Dedifferentiated amniotic fluid mesenchymal stem cell (primary cell): ENCODE measurements around the gene TYMP.
A peak's percentile ranks its signal among the peaks of the same experiment; 100 is the strongest.
"Not testable (repeated sequence)": the region's sequence is repeated elsewhere in the genome, so short reads cannot be mapped to it uniquely, and the experiment has no call there.

ENCODE experiments used
- DNase-seq: peaks from one replicate; pipeline ENCODE4 v3.0.0-alpha.2; 2016; ENCODE audit errors: extremely low spot score

Gene TYMP

GRCh38 chr22:50540381-50540780 is 10.6 kb upstream of the TYMP start:
- no peak for DNase-seq

- DNase-seq: no peak
These were observed 8.0 kb upstream of the TYMP start for GRCh38 chr22:50537765-50538164.

- no peak for DNase-seq
These were observed 6.4 kb upstream of the TYMP start for GRCh38 chr22:50536226-50536625.

GRCh38 chr22:50535113-50535512 is 5.3 kb upstream of the TYMP start:
- no peak for DNase-seq

DNA sequence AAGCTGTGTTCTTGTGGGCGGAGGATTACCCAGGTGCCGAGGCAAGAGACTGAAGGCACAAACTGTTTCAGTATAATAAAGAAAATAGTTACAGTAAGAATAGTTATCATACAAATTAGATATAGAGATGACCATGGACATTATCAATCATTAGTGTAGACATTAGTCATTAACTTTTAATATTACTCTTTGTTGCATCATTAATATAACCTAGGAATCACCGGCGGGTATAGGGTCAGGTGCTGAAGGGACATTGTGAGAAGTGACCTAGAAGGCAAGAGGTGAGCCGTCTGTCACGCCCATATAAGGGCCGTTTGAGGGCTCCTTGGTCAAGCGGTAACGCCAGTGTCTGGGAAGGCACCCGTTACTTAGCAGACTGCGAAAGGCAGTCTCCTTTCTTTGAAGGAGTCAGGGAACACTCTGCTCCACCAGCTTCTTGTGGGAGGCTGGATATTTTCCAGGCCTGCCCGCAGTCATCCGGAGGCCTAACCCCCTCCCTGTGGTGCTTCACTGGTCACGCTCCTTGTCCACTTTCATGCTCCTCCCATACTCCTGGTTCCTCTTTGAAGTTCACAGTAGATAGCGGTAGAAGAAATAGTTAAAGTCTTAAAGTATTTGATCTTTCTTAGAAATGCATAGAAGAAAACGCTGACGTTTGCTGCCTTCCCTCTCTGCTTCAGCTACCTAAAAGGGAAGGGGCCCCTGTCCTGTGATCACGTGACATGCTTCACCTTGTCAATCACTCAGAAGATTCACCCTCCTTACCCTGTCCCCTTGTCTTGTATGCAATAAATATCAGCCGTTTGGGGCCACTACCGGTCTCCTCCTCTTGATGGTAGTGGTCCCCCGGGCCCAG is 4.3 kb upstream of the TYMP start:
- not testable (repeated sequence) for DNase-seq

GRCh38 chr22:50532824-50533796 is 3.3 kb upstream of the TYMP start:
- no peak for DNase-seq

- no peak for DNase-seq
These were observed 2.3 kb upstream of the TYMP start for GRCh38 chr22:50531962-50532674.

DNA sequence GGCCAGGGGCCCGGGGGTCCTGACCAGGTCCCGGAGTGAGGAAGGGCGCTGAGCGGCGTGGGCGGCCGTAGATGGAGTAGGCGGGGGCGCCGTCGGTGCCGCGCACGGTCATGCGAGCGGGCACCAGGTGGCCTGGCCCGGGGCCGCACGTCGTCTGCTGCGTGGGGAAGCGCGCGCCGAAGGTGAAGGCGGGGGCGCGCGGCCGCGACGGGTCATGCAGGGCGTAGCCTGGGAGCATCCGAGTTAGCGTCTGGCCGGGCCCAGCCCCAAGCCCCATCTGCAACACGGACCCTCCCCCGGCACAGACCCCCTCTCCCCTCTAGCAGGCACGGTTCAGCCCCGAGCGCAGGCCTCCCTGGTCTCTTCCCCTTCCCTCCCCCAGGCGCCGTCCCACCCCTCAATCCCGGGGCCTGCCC is 1.7 kb upstream of the TYMP start:
- DNase-seq: no peak

DNA sequence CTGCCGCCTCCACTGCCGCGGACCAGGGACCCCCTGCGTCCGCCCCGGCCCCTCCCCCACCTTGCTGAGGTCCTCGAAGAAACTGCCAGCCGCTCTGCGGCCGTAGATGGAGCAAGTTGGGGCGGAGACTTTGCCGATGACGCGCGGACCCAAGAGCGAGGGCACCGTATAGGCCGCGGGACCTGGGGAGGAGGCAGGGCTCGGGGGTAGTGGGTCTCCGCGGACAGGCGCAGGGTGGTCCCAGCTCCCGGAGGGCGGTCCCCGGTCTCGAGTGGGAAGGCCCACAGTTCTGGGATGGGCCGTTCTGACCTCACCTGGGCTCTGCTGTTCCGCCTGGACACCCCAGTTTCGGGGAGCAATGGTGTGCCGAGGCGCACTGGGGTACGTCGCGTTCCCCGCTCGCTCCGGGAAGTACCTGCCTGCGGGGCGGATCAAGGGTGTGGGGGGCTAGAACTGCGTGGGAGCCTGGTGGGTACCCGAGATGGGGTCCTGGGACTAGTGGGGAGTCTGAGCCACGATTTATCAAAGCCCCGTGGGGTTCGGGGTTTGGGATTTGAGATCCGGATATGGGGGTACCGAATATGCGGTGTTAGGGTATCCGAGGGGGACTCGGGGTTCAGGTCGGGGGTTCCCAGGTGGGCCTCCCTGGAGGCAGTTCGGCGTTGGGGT is 1.2 kb upstream of the TYMP start:
- DNase-seq: no peak

DNA sequence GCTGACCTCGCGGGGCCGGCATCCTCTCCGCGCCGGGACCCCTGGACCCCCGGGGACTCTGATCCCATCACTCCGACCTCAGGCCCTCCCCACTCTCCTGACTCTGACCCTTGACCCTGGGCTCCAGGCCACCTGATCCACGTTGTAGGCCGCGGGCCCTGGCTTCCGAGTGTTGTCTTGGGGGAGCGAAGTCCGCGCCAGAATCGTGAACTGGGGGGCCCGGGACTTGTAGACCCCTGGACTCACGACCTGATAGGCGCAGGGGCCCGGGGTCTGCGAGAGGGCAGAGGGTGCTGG is 716 bp upstream of the TYMP start:
- DNase-seq: no peak

DNA sequence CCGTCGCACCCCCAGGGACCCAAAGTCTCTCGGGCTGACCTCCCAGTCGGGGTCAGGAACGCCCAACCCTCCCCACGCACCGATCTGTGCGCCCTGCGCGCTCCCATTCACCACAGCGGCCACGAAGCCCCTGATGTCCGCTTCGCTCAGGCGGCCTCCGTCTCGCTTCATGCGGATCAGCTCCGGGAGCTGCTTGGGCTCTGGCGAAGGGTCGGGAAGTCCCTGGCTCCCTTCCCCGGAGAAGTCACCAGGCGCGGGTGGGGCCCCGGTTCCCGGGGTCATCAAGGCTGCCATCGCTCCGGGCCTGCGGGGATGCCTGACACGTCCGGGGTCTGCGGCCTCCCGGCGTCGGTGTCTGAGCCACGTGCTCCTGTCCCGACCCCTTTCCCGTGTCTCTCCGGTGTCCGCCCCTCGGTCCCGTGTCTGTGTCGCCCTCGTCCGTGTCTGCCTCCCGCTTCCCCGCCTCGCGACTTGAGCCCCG is 356 bp downstream of the TYMP start:
- DNase-seq: no peak

- DNase-seq: no peak
These were observed 963 bp downstream of the TYMP start for GRCh38 chr22:50528682-50529415.

GRCh38 chr22:50527921-50528681 is 1.7 kb downstream of the TYMP start:
- no peak for DNase-seq

DNA sequence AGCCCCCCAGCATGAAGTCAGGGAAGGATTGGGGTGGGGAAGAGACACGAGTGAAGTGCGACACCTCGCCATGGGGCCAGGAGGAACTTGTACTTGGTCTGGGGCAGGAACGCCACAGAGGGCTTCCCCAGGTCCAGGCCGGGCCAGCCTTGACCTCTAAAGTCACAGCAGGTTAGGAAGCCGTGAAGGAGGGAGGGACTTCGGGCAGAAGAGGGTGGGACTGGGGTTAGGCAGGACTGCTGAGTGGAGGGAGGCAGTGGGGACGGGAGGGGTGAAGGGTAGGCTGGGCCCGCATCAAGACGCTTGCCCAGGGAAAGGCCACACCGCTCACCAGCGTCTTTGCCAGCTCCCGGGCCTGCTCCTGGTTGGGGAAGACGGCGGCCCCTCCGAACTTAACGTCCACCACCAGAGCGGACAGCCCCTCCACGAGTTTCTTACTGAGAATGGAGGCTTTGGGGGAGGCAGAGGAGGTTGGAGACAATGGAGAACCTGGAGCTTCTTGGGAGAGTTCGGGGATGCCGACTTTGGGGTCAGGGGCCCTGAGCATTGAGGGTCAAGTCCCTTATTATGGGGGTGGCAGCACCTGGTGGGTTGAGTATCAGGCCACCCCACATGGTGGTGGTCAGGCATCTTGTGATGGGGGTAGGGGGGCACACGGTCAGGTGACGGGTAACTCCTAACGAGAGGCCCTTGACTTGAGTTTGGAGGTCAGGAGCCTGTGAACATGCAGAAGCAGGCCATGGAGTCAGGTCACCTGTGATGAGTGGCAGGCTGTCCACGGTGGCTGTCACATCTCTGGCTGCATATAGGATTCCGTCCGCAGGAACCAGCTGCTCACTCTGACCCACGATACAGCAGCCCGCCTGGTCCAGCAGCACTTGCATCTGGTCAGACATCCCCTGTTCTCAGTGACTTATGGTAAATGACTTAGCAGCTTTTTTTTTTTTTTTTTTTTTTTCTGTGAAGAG is 2.7 kb downstream of the TYMP start:
- DNase-seq: no peak

DNA sequence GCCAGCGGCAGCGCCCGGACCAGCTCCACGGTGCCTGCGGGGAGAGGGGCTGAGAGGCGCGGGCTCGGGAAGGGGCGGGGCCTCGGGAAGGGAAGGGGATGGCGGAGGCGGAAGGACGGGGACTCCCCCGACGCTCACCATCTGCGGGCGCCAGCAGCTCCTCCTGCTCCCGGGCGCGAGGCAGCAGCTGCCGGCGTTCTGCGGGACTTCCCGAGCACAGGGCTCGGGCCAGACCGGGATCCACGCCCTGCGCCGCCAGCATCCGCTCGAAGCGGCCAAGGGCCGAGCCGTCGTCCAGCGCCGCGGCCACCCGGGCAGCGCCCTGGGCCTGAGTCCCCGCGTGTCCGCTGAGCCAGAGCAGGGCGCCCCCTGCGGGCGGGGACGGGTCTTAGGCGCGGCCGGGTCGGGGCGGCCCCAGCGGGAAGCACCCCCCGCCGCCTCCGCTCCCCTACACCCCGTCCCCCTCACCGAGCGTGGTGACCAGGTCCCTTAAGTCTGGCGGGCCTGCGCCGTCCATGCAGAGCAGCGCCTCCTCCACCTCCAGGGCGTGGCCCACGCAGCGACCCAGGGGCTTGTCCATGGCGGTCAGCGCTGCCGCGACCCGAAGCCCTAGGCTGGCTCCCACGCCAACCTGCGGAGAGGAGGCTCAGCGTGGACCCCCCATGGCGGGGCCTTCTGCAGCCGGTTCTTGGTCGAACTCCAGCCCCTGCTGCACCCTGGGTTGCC is 3.5 kb downstream of the TYMP start:
- peak; percentile 60 for DNase-seq

GRCh38 chr22:50525858-50526107 is 4.0 kb downstream of the TYMP start:
- no peak for DNase-seq

GRCh38 chr22:50525104-50525857 is 4.5 kb downstream of the TYMP start, which contains the start of gene SCO2:
SCO2 (minus strand) TSS chr22:50525598; CDS start chr22:50524411, 1,187 bp downstream.
- DNase-seq: peak; percentile 95

GRCh38 chr22:50524676-50525103 is 5.1 kb downstream of the TYMP start:
- DNase-seq: no peak
